ENCODE measurements around the gene PLLP. TPM values are rescaled to one million over a fixed set of nuclear protein-coding genes. Genes with fewer than 3 reads are reported as not detected.
"Not testable (repeated sequence)": the region's sequence is repeated elsewhere in the genome, so short reads cannot be mapped to it uniquely, and the experiment has no call there.

Gene PLLP
- total RNA-seq, 2 donors from 2014 or later = 0.67 TPM; not detected in 1

DNA sequence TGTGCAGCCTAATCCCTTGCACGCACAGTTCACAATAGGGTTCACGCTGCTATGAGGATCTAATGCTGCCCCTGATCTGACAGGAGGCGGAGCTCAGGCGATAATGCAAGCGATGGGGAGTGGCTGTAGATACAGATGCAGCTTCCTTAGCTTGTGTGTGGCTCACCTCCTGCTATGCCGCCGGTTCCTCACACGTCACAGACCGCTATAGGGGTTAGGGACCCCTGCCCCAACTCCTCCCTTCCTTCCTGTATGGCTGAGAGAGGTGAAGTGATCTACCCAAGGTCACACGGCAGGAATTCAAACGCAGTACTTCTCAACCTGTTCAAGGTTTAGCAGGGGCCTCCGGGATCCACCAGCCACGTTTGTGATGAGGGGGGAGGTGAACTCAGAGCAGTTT, 13.4 kb upstream of the PLLP start:
- no peak for ATAC-seq
- Mint-ChIP-seq H3K27ac (no peak overlapping the region), H3K27me3 (no peaks in the 10 kb centered on the region), H3K4me1 (ENCODE audit: low read depth in 2 of 2) (peaks cover 0 to 4% of the 10 kb centered on the region in 2 donors), H3K4me3 (peak overlapping the region; percentile 48), H3K36me3 (no peaks in the 10 kb centered on the region), H3K9me3 (no peaks in the 10 kb centered on the region)
- no peak for DNase-seq (ENCODE audit: low spot score)

DNA sequence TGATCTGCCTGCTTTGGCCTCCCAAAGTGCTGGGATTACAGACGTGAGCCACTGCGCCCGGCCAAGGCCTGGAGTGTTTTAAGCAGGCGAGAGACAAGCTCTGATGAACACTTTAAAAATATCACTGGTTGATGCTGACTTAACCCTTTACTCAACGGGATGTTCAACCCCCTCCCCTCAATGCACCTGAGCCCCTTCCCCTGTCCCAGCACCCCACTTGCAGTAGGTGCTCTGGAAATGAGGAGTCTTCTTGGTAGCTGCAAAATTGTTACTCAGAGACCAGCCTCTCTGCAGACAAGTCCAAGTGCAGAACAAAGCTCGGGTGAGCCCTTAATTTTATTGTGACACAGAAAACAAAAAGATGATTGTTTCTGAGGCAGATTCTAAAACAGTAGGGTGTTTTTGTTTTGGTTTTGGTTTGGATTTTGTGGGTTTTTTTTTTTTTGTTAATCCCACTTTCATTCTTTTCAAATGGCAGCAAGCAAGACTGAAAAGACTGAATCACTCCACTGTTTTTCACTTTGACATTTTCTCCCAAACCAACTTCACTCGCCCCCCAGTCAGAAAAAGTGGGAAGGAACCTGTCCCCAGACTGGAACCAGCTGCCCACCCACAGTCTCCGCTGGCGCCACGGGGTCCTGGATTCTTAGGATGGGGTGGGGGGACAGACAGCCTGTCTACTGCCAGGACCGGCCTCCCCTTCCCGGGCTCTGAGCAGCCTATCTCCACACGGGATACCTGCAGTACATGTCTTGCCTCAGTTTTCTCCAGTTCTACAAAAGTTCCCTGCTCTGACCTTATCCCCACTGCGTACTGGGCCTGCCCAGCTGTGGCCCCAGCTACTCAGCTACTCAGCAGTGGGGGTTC, 5.2 kb upstream of the PLLP start:
- no peak overlapping the region for H3K27ac Mint-ChIP-seq
- H3K36me3 Mint-ChIP-seq = no peaks in the 10 kb centered on the region
- no peak for DNase-seq (ENCODE audit: low spot score)
- peak in 1 of 2 donors; percentile 50 for ATAC-seq
- no peaks in the 10 kb centered on the region for H3K9me3 Mint-ChIP-seq
- H3K4me1 Mint-ChIP-seq (ENCODE audit: low read depth in 2 of 2) = peaks cover 0 to 2% of the 10 kb centered on the region in 2 donors
- H3K4me3 Mint-ChIP-seq = no peak overlapping the region
- H3K27me3 Mint-ChIP-seq = peaks cover 3 to 10% of the 10 kb centered on the region in 2 donors

DNA sequence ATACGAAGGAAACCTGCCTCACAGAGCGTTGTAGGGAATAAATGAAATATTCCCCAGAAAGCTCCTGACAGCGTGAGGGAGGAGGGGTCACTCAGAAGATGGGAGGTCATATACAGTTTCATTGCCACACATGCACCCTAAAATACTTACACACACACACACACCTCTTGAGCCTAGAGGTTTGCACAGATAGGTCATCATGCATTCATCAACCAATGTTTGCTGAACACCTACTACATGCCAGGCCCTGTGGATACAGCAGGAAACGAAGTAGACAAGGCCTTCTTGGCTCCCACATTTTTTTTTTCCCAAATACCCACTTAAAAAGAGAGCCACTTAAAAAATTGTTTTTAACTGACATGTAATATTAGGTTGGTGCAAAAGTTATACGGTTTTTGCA, 907 bp upstream of the PLLP start:
- Mint-ChIP-seq H3K9me3 (no peaks in the 10 kb centered on the region), H3K4me3 (peak overlapping the region; percentile 63), H3K4me1 (ENCODE audit: low read depth in 2 of 2) (peaks cover 0 to 6% of the 10 kb centered on the region in 2 donors), H3K27ac (no peak overlapping the region), H3K27me3 (peaks cover 26 to 34% of the 10 kb centered on the region in 2 donors), H3K36me3 (no peaks in the 10 kb centered on the region)
- ATAC-seq (no peak), DNase-seq (ENCODE audit: low spot score) (no peak)

DNA sequence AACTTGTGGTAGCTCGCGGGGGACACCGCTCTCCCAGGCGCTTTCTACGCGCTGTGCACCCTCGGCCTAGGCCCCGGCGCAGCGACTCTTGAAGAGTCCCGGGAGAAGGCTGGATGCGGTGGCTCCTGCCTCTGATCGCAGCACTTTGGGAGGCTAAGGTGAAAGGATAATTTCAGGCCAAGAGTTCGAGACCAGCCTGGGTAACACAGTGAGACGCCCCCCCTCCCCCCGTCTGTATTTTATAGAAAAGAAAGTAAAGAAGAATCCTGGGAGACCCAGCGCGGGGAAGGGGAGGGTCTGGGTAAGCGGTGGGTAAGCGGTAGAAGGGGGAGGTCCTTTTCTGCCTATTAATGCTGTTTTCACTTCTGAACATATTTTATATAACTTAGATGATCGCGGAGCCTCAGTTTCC, 486 bp upstream of the PLLP start:
- Mint-ChIP-seq H3K27ac (no peak overlapping the region), H3K27me3 (peaks cover 27 to 39% of the 10 kb centered on the region in 2 donors), H3K4me1 (ENCODE audit: low read depth in 2 of 2) (peaks cover 0 to 6% of the 10 kb centered on the region in 2 donors), H3K36me3 (no peaks in the 10 kb centered on the region), H3K4me3 (peak overlapping the region; percentile 63), H3K9me3 (no peaks in the 10 kb centered on the region)
- DNase-seq (ENCODE audit: low spot score) (no peak), ATAC-seq (no peak)

DNA sequence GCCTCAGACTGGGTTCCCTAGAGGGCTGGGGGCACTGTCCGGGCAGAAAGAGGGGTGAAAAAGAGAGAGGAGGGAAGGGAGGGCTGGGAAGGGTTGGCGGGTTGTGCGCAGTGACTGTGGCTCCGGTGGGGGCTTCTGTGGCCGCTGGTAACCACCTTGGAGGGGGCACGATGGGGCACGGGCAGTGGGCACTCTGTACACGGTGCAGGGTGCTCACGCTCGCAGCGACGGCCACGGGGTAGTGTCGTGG, 588 bp downstream of the PLLP start:
- H3K4me3 Mint-ChIP-seq = peak overlapping the region; percentile 59
- no peaks in the 10 kb centered on the region for H3K9me3 Mint-ChIP-seq
- H3K27me3 Mint-ChIP-seq = peaks cover 27 to 39% of the 10 kb centered on the region in 2 donors
- peaks cover 0 to 6% of the 10 kb centered on the region in 2 donors for H3K4me1 Mint-ChIP-seq (ENCODE audit: low read depth in 2 of 2)
- DNase-seq (ENCODE audit: low spot score) = no peak
- no peaks in the 10 kb centered on the region for H3K36me3 Mint-ChIP-seq
- peak in 1 of 2 donors; percentile 25 for ATAC-seq
- H3K27ac Mint-ChIP-seq = no peak overlapping the region

DNA sequence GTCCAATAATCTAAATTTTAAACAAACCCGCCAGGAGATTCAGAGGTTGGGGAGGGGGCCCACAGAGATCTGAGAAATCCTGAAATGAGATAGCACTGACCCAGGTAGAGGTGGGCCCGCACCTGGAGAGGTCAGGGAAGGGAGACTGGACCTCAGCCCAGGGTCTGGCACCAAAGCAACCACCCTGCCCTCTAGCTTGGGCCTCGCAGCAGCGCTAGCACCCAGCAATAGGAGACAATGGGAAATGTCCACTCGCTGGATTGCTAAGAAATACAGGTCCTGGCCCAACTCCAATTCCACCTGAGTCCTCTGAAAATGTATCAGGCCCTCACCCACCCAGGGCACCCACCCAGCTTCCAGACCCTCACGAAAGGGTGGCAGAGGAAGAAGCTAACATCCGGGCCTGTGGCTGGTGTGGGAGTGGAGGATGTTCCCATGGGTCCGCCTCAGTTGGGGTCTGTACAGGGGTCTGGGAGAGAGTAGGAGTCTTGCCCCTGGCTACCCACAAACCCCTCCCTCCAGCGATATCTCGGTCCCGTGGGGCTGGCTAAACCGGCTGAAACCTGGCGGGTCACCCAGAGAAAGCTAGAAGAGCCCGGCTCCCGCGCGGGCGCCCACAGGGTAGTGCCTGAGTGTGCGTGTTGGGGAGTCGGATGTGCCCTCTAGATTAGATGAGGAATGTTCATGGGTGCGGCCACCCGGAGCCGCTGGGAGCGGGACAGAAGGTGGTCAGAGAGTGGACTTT, 1.1 kb downstream of the PLLP start:
- DNase-seq (ENCODE audit: low spot score) = no peak
- no peak overlapping the region for H3K27ac Mint-ChIP-seq
- H3K9me3 Mint-ChIP-seq = no peaks in the 10 kb centered on the region
- ATAC-seq = no peak
- H3K4me1 Mint-ChIP-seq (ENCODE audit: low read depth in 2 of 2) = peaks cover 0 to 6% of the 10 kb centered on the region in 2 donors
- peak overlapping the region; percentile 59 for H3K4me3 Mint-ChIP-seq
- peaks cover 27 to 39% of the 10 kb centered on the region in 2 donors for H3K27me3 Mint-ChIP-seq
- no peaks in the 10 kb centered on the region for H3K36me3 Mint-ChIP-seq

DNA sequence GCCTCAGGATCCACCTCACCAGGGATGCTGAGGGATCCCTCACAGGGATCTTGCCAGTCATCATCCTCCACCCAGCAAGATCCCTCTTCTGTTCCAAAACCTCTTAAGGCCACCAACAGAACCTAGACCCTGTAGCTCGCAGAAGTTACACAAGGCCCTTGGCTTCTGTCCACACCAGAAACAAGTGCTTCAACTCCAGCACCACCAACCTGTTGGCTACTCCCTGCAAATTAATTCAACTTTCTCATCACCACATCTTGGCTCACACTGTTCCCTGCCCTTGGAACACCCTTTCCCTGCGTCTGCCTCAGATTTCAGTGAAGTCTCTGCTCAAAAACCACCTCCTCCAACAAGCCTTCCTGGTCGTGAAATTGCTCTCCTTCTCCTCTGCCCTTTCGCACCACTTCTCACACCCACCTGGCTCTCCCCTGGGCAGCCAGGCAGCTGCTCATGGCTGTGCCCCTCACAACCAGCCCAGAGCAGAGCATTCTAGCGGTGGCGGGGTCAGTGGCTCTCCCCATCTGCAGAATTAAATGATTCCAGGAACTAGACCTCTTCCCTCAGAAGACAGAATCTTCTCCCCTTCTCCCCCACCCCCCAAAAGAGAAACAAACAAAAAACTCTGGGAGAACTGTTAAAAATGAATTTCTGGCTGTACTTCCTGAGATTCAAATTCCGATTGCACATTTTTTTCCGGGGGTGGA, 1.8 kb downstream of the PLLP start:
- Mint-ChIP-seq H3K27me3 (peaks cover 27 to 39% of the 10 kb centered on the region in 2 donors), H3K36me3 (no peaks in the 10 kb centered on the region), H3K9me3 (no peaks in the 10 kb centered on the region), H3K4me1 (ENCODE audit: low read depth in 2 of 2) (peaks cover 3 to 8% of the 10 kb centered on the region in 2 donors), H3K27ac (no peak overlapping the region), H3K4me3 (no peak overlapping the region)
- no peak for ATAC-seq
- no peak for DNase-seq (ENCODE audit: low spot score)

DNA sequence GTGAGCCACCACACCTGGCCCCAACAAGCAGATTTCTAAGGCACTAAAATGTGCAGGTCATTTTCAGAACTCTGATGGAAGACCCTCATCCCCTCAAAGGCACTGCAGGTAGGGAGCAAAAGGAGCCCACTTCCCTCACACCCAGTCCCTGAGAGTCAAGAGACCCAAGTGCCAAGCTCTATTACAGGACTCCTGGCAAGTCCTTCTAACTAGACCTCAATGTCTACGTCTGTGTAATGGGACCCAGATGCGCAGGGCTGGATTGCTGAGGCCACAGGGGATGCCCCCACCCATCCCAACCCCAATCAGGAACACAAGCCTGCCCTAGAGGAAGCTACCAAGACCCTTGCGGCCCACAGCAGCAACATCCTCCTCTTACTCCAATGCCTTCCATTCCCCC, 2.7 kb downstream of the PLLP start:
- Mint-ChIP-seq H3K36me3 (no peaks in the 10 kb centered on the region), H3K4me1 (ENCODE audit: low read depth in 2 of 2) (peaks cover 9 to 11% of the 10 kb centered on the region in 2 donors), H3K27ac (no peak overlapping the region), H3K27me3 (peaks cover 27 to 39% of the 10 kb centered on the region in 2 donors), H3K4me3 (no peak overlapping the region), H3K9me3 (no peaks in the 10 kb centered on the region)
- no peak for ATAC-seq
- no peak for DNase-seq (ENCODE audit: low spot score)

DNA sequence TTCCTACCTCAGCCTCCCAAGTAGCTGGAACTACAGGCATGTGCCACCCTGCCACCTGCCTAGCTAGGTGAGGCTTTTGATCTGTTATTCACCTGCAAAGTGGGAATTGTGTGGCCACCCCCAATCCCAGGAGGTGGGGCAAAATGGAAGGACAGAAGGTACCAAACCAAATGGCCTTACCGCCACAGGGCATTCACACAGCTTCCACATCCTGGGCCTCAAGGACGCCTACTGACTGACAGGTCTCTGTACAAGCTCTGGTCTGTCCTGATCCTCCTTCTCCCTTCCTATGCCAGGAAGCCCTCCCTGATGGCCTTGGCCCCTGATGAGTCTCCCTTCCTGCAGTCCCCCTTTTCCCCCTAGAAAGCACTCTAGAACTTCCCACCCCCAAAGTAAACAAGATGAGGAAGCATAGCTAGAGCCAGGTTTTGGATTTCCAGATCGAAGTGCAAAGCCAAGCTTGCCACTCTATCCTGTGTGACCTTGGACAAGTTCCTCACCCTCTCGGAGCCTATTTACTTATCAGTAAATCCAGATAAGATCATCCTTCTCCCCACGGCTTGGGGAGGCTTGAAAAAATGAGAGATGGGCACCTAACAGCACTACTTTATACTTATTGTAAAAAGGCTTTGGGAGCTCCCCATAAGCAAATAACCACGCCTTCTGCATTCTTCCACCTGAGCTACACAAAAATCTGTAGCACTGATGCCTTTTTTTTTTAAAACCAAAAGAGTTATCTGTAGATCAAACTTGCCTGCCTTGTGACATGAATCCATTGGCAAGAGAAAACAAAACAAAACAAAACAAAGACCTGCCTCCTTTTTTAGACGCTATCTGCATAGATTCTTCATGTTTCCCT, 4.5 kb downstream of the PLLP start:
- peaks cover 14 to 15% of the 10 kb centered on the region in 2 donors for H3K4me1 Mint-ChIP-seq (ENCODE audit: low read depth in 2 of 2)
- no peak overlapping the region for H3K27ac Mint-ChIP-seq
- DNase-seq (ENCODE audit: low spot score) (no peak), ATAC-seq (no peak)
- no peaks in the 10 kb centered on the region for H3K36me3 Mint-ChIP-seq
- H3K9me3 Mint-ChIP-seq = no peaks in the 10 kb centered on the region
- no peak overlapping the region for H3K4me3 Mint-ChIP-seq
- H3K27me3 Mint-ChIP-seq = peaks cover 27 to 32% of the 10 kb centered on the region in 2 donors

DNA sequence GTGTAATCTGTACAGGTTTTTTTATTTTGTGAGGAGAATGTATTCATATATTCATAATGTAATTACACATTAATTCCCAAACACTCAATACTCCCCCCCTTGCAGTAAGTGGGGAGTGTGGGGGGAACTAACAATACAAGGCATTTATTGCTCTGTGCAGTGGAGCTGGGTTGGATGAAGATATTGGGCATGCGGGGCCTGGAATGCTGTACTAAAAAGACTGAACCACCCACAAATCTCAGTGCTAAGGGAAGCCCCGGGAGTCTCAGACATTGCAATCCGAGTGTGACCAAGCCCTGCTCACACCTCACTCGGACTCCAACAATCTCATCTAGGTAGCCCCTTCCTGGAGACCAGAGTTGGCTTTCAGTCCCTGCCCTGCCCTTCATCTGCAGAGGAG, 6.0 kb downstream of the PLLP start:
- ATAC-seq (no peak), DNase-seq (ENCODE audit: low spot score) (no peak)
- H3K4me1 Mint-ChIP-seq (ENCODE audit: low read depth in 2 of 2) = peaks cover 9 to 14% of the 10 kb centered on the region in 2 donors
- peaks cover 20 to 29% of the 10 kb centered on the region in 2 donors for H3K27me3 Mint-ChIP-seq
- H3K27ac Mint-ChIP-seq = no peak overlapping the region
- no peaks in the 10 kb centered on the region for H3K9me3 Mint-ChIP-seq
- H3K36me3 Mint-ChIP-seq = no peaks in the 10 kb centered on the region
- no peak overlapping the region for H3K4me3 Mint-ChIP-seq

DNA sequence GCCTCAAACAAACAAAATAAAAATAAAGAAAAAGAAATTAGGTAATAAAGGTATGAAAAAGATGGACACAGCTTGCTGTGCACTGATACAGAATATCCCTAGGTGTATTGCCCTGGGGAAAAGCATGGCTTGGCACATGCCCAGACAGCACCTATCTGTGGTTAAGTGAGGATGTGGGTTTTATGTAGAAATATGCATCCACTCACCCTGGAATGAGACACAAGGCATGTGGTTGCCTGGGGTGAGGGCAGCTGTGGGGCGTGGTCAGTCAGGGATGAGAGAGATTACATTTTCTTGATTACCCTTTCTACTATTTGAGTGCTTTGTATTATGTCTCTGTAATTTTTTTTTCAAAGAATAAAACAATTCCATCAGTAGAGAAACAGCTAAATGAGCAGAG, 6.9 kb downstream of the PLLP start:
- ATAC-seq (peak; percentile 72 to 77), DNase-seq (ENCODE audit: low spot score) (no peak)
- H3K4me3 Mint-ChIP-seq = no peak overlapping the region
- H3K27me3 Mint-ChIP-seq = peaks cover 11 to 21% of the 10 kb centered on the region in 2 donors
- no peaks in the 10 kb centered on the region for H3K36me3 Mint-ChIP-seq
- H3K4me1 Mint-ChIP-seq (ENCODE audit: low read depth in 2 of 2) = peaks cover 9 to 14% of the 10 kb centered on the region in 2 donors
- H3K9me3 Mint-ChIP-seq = no peaks in the 10 kb centered on the region
- H3K27ac Mint-ChIP-seq = peak overlapping the region in 1 of 2 donors; percentile 43

DNA sequence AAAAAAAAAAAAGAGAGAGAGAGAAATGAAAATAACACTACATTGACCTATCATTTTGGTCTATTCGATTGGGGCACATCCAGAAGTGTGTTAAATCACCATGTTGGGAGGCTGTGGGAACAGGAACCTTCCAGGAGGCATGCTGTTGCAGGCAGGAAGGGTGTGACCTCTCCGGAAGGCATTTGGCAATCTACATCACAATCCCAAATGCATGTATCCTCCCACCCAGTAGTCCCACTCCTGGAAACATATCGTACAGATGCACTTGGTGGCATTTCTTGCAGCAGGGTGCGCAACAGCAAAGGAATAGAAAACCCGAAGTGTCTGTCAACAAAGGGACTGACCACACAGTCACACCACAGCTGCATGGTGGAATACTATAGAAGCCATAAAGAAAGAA, 7.9 kb downstream of the PLLP start:
- Mint-ChIP-seq H3K27me3 (peaks cover 7 to 12% of the 10 kb centered on the region in 2 donors), H3K36me3 (no peaks in the 10 kb centered on the region), H3K4me3 (no peak overlapping the region), H3K27ac (no peak overlapping the region), H3K4me1 (ENCODE audit: low read depth in 2 of 2) (peaks cover 9 to 14% of the 10 kb centered on the region in 2 donors), H3K9me3 (no peaks in the 10 kb centered on the region)
- ATAC-seq (no peak), DNase-seq (ENCODE audit: low spot score) (no peak)

DNA sequence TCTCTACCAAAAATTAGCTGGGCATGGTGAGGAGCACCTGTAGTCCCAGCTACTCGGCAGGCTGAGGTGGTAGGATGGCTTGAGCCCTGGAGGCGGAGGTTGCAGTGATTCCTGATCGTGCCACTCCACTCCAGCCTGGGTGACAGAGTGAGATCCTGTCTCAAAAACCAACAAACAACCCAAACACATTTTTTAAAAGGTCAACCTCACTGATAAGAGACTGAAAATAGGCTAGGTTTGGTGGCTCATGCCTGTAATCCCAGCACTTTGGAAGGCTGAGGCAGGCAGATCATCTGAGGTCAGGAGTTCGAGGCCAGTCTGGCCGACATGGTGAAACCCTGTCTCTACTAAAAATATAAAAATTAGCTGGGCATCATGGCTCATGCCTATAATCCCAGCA, 8.5 kb downstream of the PLLP start:
- ATAC-seq; H3K4me3 Mint-ChIP-seq; H3K36me3 Mint-ChIP-seq; H3K27ac Mint-ChIP-seq; DNase-seq (ENCODE audit: low spot score); H3K9me3 Mint-ChIP-seq: not testable (repeated sequence)
- H3K4me1 Mint-ChIP-seq (ENCODE audit: low read depth in 2 of 2) = peaks cover 9 to 14% of the 10 kb centered on the region in 2 donors
- peaks cover 5 to 10% of the 10 kb centered on the region in 2 donors for H3K27me3 Mint-ChIP-seq

All from natural killer cell treated with Interleukin-12 subunit alpha and Interleukin-12 subunit beta and Interleukin-15 and Interleukin-18, amount 100 ng/mL, for 72 hours (primary cell).